OCI-LY1 (cell line): ENCODE data around the gene PHF20.

Experiments used
- EZH2 ChIP-seq: fragments of 200-600 bp; sonication (generic), shearing (Covaris generic); IDR thresholded peaks from 2 replicates; pipeline ENCODE4 v1.8.0; 2017; ENCODE audit warnings: borderline replicate concordance, mixed run types, mild to moderate bottlenecking, antibody characterized with exemption, low read length, moderate library complexity, mixed read lengths
- TF ChIP-seq, protein P1 (sequence below): fragments of 200-600 bp; sonication (generic), shearing (Covaris generic); IDR thresholded peaks from 2 replicates; pipeline ENCODE4 v1.5.1; 2017; ENCODE audit warnings: mild to moderate bottlenecking, antibody characterized with exemption, low read length, moderate library complexity, mixed read lengths

- TF ChIP-seq, protein P1, sequence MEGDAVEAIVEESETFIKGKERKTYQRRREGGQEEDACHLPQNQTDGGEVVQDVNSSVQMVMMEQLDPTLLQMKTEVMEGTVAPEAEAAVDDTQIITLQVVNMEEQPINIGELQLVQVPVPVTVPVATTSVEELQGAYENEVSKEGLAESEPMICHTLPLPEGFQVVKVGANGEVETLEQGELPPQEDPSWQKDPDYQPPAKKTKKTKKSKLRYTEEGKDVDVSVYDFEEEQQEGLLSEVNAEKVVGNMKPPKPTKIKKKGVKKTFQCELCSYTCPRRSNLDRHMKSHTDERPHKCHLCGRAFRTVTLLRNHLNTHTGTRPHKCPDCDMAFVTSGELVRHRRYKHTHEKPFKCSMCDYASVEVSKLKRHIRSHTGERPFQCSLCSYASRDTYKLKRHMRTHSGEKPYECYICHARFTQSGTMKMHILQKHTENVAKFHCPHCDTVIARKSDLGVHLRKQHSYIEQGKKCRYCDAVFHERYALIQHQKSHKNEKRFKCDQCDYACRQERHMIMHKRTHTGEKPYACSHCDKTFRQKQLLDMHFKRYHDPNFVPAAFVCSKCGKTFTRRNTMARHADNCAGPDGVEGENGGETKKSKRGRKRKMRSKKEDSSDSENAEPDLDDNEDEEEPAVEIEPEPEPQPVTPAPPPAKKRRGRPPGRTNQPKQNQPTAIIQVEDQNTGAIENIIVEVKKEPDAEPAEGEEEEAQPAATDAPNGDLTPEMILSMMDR: no peak
- TF ChIP-seq EZH2: no peak
Measured at GRCh38 chr20:35947907-35948306, 176.1 kb downstream of the PHF20 start.
